GM19023 (cell line): ENCODE results near the gene GNAT1.
A peak's percentile ranks its signal among the peaks of the same experiment; 100 is the strongest.
"Not testable (repeated sequence)": the region's sequence is repeated elsewhere in the genome, so short reads cannot be mapped to it uniquely, and the experiment has no call there.

ENCODE experiments used
- ATAC-seq: cut with Tn5 transposase; IDR thresholded peaks from one replicate; pipeline ENCODE4 v1.9.1; 2021; ENCODE audit warnings: mild to moderate bottlenecking, moderate library complexity; ENCODE audit not compliant: unreplicated experiment

GNAT1 gene

GRCh38 chr3:50217681-50218080 lies 26.3 kb downstream of the GNAT1 start:
- ATAC-seq = no peak

GRCh38 chr3:50218448-50218847 lies 27.0 kb downstream of the GNAT1 start:
- ATAC-seq = no peak

GRCh38 chr3:50219285-50219684 lies 27.9 kb downstream of the GNAT1 start:
- no peak for ATAC-seq

- no peak for ATAC-seq
Observed at GRCh38 chr3:50220109-50220508, 28.7 kb downstream of the GNAT1 start.

GRCh38 chr3:50221051-50221410 lies 29.6 kb downstream of the GNAT1 start:
- ATAC-seq = no peak

- no peak for ATAC-seq
Observed at GRCh38 chr3:50221411-50222168, 30.2 kb downstream of the GNAT1 start.

- no peak for ATAC-seq
Observed at GRCh38 chr3:50222169-50222528, 30.7 kb downstream of the GNAT1 start.

GRCh38 chr3:50224639-50225038 lies 33.2 kb downstream of the GNAT1 start:
- ATAC-seq = no peak

GRCh38 chr3:50226888-50227389 lies 35.5 kb downstream of the GNAT1 start:
- peak; percentile 5 for ATAC-seq

GRCh38 chr3:50227390-50228183 lies 36.2 kb downstream of the GNAT1 start:
- ATAC-seq = peak; percentile 78

GRCh38 chr3:50228184-50228763 lies 36.9 kb downstream of the GNAT1 start:
- ATAC-seq = not testable (repeated sequence)

GRCh38 chr3:50229490-50229889 lies 38.1 kb downstream of the GNAT1 start:
- no peak for ATAC-seq

- no peak for ATAC-seq
Observed at GRCh38 chr3:50230104-50230793, 38.8 kb downstream of the GNAT1 start.

- no peak for ATAC-seq
Observed at GRCh38 chr3:50230794-50231125, 39.4 kb downstream of the GNAT1 start.

- no peak for ATAC-seq
Observed at GRCh38 chr3:50231581-50231980, 40.2 kb downstream of the GNAT1 start.

GRCh38 chr3:50232303-50232702 lies 40.9 kb downstream of the GNAT1 start:
- ATAC-seq = no peak

GRCh38 chr3:50233176-50233575 lies 41.8 kb downstream of the GNAT1 start:
- ATAC-seq = no peak

GRCh38 chr3:50235716-50236483 lies 44.5 kb downstream of the GNAT1 start, which contains the start of gene GNAI2:
TSS of gene GNAI2 (plus strand) at chr3:50236204. CDS start at chr3:50236336, 132 bp downstream.
- ATAC-seq = peak; percentile 95

- ATAC-seq = no peak
Observed at GRCh38 chr3:50236484-50237132, 45.2 kb downstream of the GNAT1 start.

GRCh38 chr3:50237133-50237651 lies 45.8 kb downstream of the GNAT1 start:
- no peak for ATAC-seq
